ENCODE data around the gene OR10H2. TPM values are rescaled to one million over a fixed set of nuclear protein-coding genes. Genes with fewer than 3 reads are reported as not detected.
A peak's percentile ranks its signal among the peaks of the same experiment; 100 is the strongest.
"Not testable (repeated sequence)": the region's sequence is repeated elsewhere in the genome, so short reads cannot be mapped to it uniquely, and the experiment has no call there.

Gene OR10H2
- total RNA-seq, 4 donors from 2014 or later, result not detected

DNA sequence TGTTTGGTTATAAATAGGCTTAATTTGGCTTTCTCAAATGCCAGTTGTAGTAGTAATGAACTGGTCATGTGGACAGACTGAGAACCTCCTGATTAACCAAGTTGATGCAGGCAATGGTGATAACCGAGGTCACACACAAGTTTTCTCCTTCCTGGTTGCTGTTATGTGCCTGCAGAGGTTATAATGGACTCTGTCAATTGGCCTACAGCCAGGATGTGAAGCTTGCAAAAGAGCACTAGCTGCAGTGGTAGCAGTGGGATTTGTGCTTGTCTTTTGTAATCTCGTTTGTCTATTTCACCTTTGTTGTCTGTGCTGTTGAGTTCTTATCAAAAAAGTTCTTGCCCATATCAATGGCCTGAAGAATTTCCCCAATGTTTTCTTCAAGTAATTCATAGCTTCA is 30.6 kb downstream of the OR10H2 start:
- H3K4me3 ChIP-seq, result no peak overlapping the region
- H3K9me3 ChIP-seq, result no peaks in the 10 kb centered on the region
- intact Hi-C loops (cut with DNase I), result no loop called here
- no peaks in the 10 kb centered on the region for H3K4me1 ChIP-seq
- H3K27me3 ChIP-seq, result peaks cover 0 to 76% (median 0%) of the 10 kb centered on the region in 4 donors
- DNase-seq, result no peak
- no peak overlapping the region for H3K27ac ChIP-seq
- TF ChIP-seq POLR2A (IDR thresholded peaks at IDR 0.05), result no peak
- TF ChIP-seq, protein P1, sequence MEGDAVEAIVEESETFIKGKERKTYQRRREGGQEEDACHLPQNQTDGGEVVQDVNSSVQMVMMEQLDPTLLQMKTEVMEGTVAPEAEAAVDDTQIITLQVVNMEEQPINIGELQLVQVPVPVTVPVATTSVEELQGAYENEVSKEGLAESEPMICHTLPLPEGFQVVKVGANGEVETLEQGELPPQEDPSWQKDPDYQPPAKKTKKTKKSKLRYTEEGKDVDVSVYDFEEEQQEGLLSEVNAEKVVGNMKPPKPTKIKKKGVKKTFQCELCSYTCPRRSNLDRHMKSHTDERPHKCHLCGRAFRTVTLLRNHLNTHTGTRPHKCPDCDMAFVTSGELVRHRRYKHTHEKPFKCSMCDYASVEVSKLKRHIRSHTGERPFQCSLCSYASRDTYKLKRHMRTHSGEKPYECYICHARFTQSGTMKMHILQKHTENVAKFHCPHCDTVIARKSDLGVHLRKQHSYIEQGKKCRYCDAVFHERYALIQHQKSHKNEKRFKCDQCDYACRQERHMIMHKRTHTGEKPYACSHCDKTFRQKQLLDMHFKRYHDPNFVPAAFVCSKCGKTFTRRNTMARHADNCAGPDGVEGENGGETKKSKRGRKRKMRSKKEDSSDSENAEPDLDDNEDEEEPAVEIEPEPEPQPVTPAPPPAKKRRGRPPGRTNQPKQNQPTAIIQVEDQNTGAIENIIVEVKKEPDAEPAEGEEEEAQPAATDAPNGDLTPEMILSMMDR (IDR thresholded peaks at IDR 0.05), result no peak
- H3K36me3 ChIP-seq, result no peaks in the 10 kb centered on the region
- WGBS, 2 donors, result 60 to 69% methylated on average over 2 of the region's 2 CpGs

DNA sequence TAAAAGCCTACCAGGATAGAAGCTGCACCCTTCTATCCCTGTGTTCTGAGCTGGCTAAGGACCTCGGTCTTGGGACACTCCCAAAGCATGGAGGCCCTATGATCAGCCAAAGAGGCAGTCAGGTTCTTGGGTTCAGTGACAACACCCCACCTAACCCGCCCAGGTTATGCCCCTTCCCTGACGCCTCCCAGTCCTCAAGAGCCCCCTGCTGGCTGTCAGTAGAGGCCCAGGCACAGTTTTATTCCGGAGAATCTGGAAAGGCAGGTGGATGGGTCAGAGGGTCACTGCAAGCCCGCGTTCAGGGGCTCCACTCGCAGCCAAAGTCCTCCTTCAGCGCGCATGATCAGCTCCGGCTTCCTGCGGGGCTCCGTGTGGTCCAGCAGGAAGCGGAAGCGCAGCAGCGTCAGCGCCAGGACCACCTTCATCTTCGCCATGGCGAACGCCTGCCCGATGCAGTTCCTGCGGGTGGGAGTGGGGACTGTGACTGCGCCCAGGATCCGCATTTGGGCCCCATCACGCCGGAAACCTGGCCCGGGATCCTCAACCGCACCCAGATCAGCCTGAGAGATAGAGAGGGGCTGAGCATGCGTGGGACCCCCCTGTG is 32.2 kb downstream of the OR10H2 start:
- peaks cover 0 to 62% (median 0%) of the 10 kb centered on the region in 4 donors for H3K27me3 ChIP-seq
- no peaks in the 10 kb centered on the region for H3K9me3 ChIP-seq
- 8 to 53% methylated on average over 2 to 17 of the region's 28 CpGs for WGBS, 2 donors
- no peaks in the 10 kb centered on the region for H3K4me1 ChIP-seq
- H3K36me3 ChIP-seq, result no peaks in the 10 kb centered on the region
- TF ChIP-seq, protein P1 (IDR thresholded peaks at IDR 0.05), result peak in 5 of 6 experiments; percentile 19 to 53 (median 28)
- no peak for TF ChIP-seq POLR2A (IDR thresholded peaks at IDR 0.05)
- no peak overlapping the region for H3K27ac ChIP-seq
- no peak overlapping the region for H3K4me3 ChIP-seq
- intact Hi-C loops (cut with DNase I), result no loop called here
- DNase-seq, result no peak

DNA sequence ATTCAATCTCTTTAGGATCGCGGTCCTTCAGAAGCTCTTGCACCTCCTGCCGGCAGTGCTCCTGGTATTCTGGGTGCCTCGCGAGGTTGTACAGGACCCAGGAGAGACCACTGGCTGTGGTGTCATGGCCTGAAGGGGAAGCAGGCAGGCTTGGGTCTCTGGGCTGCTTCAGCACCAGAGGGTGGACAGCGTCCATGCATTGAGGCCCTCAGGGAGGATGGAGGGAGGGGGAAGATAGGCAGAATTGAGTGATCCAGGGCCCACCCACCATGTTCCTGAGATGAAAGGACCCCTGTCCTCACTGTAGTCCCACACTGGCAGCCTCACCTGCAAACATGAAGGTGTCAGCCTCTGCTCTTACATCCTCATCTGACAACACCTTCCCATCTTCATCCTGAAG is 41.8 kb downstream of the OR10H2 start:
- intact Hi-C loops (cut with DNase I), result no loop called here
- 53% methylated on average over 2 of the region's 6 CpGs; no CpG with 5 or more reads in 1 of the 2 donors for WGBS, 2 donors
- TF ChIP-seq POLR2A (IDR thresholded peaks at IDR 0.05), result no peak
- TF ChIP-seq, protein P1 (IDR thresholded peaks at IDR 0.05), result no peak
- DNase-seq, result no peak
- Histone ChIP-seq H3K9me3 (no peaks in the 10 kb centered on the region), H3K4me3 (no peak overlapping the region), H3K36me3 (no peaks in the 10 kb centered on the region), H3K27me3 (peaks cover 0 to 19% (median 0%) of the 10 kb centered on the region in 4 donors), H3K4me1 (no peaks in the 10 kb centered on the region), H3K27ac (no peak overlapping the region)

DNA sequence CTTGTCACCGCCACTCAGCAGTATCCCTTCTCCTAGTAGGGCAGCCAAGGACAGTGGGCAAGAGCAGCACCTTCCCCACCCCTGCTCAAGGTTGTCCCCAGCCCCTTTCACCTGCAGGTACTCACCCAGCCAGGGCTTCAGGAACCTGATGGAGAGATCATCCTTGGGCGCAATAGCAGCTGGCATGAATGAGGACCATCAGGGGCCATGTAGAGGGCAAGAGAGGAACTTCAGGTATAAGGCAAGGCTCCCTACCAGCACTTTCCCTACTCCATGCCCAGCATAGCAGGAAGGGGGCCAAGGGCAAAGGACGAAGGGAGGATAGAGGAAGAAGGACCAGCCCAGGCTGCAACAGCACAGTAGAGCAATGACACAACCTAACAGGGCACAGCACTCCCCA is 46.3 kb downstream of the OR10H2 start:
- DNase-seq; H3K27ac ChIP-seq; H3K4me1 ChIP-seq; H3K4me3 ChIP-seq; H3K36me3 ChIP-seq; H3K9me3 ChIP-seq; H3K27me3 ChIP-seq; intact Hi-C loops (cut with DNase I): not testable (repeated sequence)
- WGBS, 2 donors, result 74 to 82% methylated on average over 3 of the region's 3 CpGs

DNA sequence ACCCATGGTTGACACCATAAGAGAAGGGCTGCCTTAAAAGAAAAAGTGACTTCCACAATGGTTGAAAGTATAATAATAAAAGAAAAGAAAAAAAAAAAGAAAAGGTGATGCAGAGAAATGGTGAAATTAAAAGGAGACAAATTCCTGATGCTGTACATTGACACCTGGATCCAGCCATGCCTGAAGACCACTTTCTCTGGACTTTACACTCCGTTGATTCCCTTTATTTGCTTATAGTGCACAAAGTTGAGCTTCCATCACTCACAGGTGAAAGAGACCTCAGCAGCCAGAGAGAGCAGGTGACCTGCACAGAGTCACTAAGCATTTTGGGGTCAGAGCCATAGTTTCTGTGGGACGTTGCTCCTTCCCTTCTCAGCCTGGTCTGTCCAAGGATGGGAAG is 47.4 kb downstream of the OR10H2 start:
- Histone ChIP-seq H3K9me3 (no peaks in the 10 kb centered on the region), H3K27ac (no peak overlapping the region), H3K4me3 (no peak overlapping the region), H3K36me3 (no peaks in the 10 kb centered on the region), H3K27me3 (no peaks in the 10 kb centered on the region), H3K4me1 (peaks cover 0 to 9% (median 8%) of the 10 kb centered on the region in 3 donors)
- 49 to 61% methylated on average over 2 of the region's 2 CpGs for WGBS, 2 donors
- DNase-seq, result no peak
- intact Hi-C loops (cut with DNase I), result no loop called here
- no peak for TF ChIP-seq POLR2A (IDR thresholded peaks at IDR 0.05)
- TF ChIP-seq, protein P1 (IDR thresholded peaks at IDR 0.05), result no peak

DNA sequence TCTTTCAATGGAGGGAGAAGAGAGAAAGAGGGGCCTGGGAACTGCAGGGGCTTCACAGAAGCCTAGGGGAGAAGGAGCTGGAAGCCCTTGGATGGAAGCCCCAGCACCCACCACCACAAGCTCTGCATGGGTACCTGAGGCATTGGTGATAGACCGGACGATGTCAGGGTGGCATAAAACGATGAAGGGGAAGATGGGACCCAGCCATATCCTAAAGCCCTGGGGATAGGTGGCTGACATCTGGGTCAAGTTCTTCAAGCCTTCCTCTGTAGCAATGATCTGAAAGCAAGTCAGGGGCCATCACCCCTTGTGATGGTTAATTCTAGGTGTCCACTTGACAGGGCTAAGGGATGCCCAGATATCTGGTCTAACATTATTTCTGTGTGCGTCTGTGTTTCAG is 48.4 kb downstream of the OR10H2 start:
- H3K36me3 ChIP-seq, result no peaks in the 10 kb centered on the region
- WGBS, 2 donors, result 80 to 95% methylated on average over 4 of the region's 4 CpGs
- no peak overlapping the region for H3K27ac ChIP-seq
- DNase-seq, result no peak
- no peaks in the 10 kb centered on the region for H3K9me3 ChIP-seq
- H3K27me3 ChIP-seq, result no peaks in the 10 kb centered on the region
- intact Hi-C loops (cut with DNase I), result no loop called here
- no peak overlapping the region for H3K4me3 ChIP-seq
- TF ChIP-seq, protein P1 (IDR thresholded peaks at IDR 0.05), result no peak
- TF ChIP-seq POLR2A (IDR thresholded peaks at IDR 0.05), result no peak
- H3K4me1 ChIP-seq, result peaks cover 0 to 19% (median 16%) of the 10 kb centered on the region in 3 donors
